Sigmoid colon (tissue), 4 donors: Measurements from ENCODE around the gene MRC2.

ENCODE experiments used
- CTCF ChIP-seq, 4 experiments: fragments of 450-650 bp in 3 of 4; fragments of 200-600 bp in 1 of 4; IDR thresholded peaks; one replicate each; pipeline ENCODE4 v1.5.1; 2016 to 2019; ENCODE audit warnings: antibody characterized with exemption in 4 of 4, mild to moderate bottlenecking in 3 of 4, moderate library complexity in 2 of 4
- EP300 ChIP-seq, 4 donors: sonication (generic); formaldehyde crosslinking; IDR thresholded peaks; one replicate each; pipeline ENCODE4 v1.6.1; 2017; ENCODE audit warnings: antibody characterized with exemption in 4 of 4
- POLR2A ChIP-seq, 2 donors: fragments of 450-650 bp; IDR thresholded peaks; one replicate each; pipeline ENCODE4 v1.6.1; 2016; ENCODE audit warnings: antibody characterized with exemption in 2 of 2, mild to moderate bottlenecking in 2 of 2, moderate library complexity in 2 of 2
- POLR2AphosphoS5 ChIP-seq, 4 donors: sonication (generic); formaldehyde crosslinking; IDR thresholded peaks; one replicate each; pipeline ENCODE4 v1.6.1; 2017; ENCODE audit warnings: antibody characterized with exemption in 4 of 4

DNA sequence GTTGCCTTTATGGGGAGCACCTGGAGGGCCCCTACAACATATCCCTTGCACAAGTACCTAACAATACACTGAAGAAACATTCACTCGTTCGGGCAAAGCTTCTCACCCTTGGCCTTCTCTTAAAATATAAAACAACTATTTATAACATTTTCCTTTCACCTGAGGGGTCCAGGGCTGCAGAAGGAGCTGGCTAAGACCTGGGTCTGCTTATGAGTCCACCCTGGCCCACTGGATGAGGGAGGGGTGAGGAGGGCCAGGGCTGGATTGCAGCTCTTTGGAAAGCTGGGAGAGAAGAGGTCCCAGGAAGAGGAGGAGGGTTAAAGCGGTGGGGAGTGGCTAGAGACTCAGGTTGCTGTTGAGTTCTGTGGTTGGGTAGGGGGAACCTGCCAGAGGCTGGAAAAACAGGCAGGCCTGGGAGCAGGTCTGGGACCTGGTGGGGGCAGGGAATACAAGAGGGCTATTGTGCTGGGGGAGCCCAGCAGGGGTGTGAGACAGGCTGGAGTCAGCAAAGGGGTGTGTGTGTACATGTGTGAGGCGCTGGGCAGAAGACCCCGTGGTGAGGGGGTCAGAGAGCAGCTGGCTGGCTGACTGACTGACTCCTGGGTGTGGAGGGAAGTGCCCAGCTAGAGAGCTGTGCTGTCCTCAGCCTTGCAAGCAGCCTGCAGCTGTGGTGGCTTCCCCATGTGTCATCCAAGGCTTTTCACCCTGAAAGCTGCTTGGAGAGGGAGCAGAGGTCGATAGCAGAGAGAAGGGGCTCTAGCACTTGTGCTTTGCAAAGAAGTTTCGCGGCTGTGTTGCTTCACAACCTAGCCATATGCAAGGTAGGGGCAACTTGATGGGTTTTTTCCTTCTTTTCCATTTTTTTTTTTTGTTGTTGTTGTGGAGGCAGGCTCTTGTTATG lies 10.2 kb upstream of the MRC2 start:
- TF ChIP-seq POLR2A (IDR thresholded peaks at IDR 0.05) (no peak), CTCF (IDR thresholded peaks at IDR 0.05) (no peak), POLR2AphosphoS5 (IDR thresholded peaks at IDR 0.05) (peak in 1 of 4 donors; percentile 6), EP300 (IDR thresholded peaks at IDR 0.05) (no peak)
